AG04450 (cell line): ENCODE data around the gene EIPR1. TPM values are rescaled to one million over a fixed set of nuclear protein-coding genes. Genes with fewer than 3 reads are reported as not detected.

ENCODE experiments used
- CTCF ChIA-PET: fragments of 300-600, 350-600 bp; formaldehyde crosslinking; extraction: SDS; loops from one replicate; lab custom pipeline; 2022; ENCODE audit warnings: antibody characterized with exemption, inconsistent platforms; lab: Charles Lee
- POLR2A ChIA-PET: fragments of 350-600 bp; formaldehyde crosslinking; extraction: SDS; loops from one replicate; lab custom pipeline; 2021; ENCODE audit warnings: antibody characterized with exemption, inconsistent platforms; lab: Yijun Ruan, JAX
- DNase-seq: peaks from one replicate; pipeline ENCODE4 v3.0.0-alpha.2; 2011; ENCODE audit warnings: low read depth, low spot score
- H3K27ac ChIP-seq: one replicate; pipeline ENCODE4 v1.5.1; 2012; ENCODE audit warnings: low read depth, low read length, control low read depth
- H3K27me3 ChIP-seq: one replicate; pipeline ENCODE4 v1.6.0; 2012; ENCODE audit warnings: low read length; ENCODE audit not compliant: control insufficient read depth, insufficient read depth
- H3K4me3 ChIP-seq: 2 replicates; pipeline ENCODE4 v1.5.1; 2011; ENCODE audit warnings: mild to moderate bottlenecking, low read depth, low read length, control low read depth
- H3K9me3 ChIP-seq: 2 replicates; pipeline ENCODE4 v1.5.1; 2012; ENCODE audit warnings: low read length; ENCODE audit not compliant: control insufficient read depth, insufficient read depth
- polyA plus RNA-seq: library from polyadenylated mRNA; depleted of rRNA; stranded (reverse); fragments of >200 nt; gene quantifications from 2 replicates; pipeline ENCODE4 v1.2.3, GENCODE V29; 2011
- TF ChIP-seq, protein P1 (sequence below): IDR thresholded peaks from 2 replicates; pipeline ENCODE4 v1.5.1; 2011; ENCODE audit warnings: low read depth, low read length, control low read depth, inconsistent platforms

Gene EIPR1
- polyA plus RNA-seq, 1 experiment = 33.2 TPM

DNA sequence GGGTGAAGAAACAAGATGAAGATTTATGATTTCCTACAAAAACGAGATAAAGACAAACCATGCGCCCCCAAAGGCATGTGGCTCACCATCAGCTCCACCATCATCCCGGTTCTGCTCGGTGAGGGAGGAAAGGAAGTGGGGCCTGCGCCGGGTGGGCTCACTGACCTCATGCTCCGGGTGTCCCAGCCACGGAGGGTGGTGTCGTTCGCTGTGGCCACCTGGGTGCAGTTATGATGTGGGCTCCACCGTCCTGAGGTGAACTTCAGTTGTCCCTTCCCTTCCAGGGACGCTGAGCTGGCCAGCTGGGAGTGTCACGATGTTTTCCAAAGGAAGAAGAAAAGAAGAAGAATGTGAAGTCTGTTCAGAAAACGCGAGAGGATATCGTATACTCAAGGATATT lies 180.9 kb downstream of the EIPR1 start:
- H3K27ac ChIP-seq = no peak overlapping the region
- no peaks in the 10 kb centered on the region for H3K27me3 ChIP-seq
- CTCF ChIA-PET = no interaction called here
- H3K9me3 ChIP-seq = no peaks in the 10 kb centered on the region; the same call in 1 of the 2 replicates
- TF ChIP-seq, protein P1, sequence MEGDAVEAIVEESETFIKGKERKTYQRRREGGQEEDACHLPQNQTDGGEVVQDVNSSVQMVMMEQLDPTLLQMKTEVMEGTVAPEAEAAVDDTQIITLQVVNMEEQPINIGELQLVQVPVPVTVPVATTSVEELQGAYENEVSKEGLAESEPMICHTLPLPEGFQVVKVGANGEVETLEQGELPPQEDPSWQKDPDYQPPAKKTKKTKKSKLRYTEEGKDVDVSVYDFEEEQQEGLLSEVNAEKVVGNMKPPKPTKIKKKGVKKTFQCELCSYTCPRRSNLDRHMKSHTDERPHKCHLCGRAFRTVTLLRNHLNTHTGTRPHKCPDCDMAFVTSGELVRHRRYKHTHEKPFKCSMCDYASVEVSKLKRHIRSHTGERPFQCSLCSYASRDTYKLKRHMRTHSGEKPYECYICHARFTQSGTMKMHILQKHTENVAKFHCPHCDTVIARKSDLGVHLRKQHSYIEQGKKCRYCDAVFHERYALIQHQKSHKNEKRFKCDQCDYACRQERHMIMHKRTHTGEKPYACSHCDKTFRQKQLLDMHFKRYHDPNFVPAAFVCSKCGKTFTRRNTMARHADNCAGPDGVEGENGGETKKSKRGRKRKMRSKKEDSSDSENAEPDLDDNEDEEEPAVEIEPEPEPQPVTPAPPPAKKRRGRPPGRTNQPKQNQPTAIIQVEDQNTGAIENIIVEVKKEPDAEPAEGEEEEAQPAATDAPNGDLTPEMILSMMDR = no peak
- H3K4me3 ChIP-seq = no peak overlapping the region
- no peak for DNase-seq
- POLR2A ChIA-PET = no interaction called here

DNA sequence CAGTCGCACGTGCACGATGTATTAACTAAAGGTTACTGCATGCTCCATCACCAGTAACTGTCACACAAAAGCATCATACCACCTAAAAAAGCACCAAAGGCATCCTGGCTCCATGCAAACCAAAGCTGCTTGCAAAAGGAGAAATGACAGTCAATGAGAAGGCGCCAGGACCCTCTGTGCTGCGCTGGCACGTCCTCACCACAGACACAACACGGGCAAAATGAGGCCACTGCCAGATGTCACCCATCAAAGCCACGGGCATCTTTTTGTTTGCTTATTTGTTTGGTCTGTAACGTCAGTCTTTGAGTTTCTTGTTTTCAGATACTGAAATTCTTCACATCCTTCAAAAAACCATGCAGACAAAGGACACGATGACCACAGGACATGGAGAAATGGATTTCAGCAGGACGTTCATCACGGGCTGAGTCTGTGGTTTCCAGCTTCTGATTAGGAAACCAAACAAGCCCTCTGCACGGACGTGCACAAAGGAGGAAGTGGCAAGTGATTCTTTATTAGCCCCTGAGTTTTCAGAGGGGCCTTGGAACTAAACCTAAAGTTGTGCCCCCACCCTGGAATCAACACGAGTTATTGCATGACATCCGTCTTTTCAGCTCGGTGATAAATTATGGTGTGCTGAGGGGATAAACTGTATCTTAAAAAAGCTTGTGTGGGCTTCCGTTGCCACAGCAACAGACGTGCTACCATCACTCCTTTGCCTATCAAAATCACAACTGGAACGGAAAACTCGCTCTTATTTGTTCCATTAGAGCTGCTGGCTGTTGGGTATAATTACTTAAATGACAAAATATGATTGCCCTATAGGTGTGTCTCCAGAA lies 181.8 kb downstream of the EIPR1 start:
- H3K9me3 ChIP-seq = no peaks in the 10 kb centered on the region; the same call in 1 of the 2 replicates
- no peak overlapping the region for H3K27ac ChIP-seq
- DNase-seq = no peak
- CTCF ChIA-PET = no interaction called here
- H3K4me3 ChIP-seq = no peak overlapping the region
- TF ChIP-seq, protein P1 = no peak
- no peaks in the 10 kb centered on the region for H3K27me3 ChIP-seq
- POLR2A ChIA-PET = no interaction called here

DNA sequence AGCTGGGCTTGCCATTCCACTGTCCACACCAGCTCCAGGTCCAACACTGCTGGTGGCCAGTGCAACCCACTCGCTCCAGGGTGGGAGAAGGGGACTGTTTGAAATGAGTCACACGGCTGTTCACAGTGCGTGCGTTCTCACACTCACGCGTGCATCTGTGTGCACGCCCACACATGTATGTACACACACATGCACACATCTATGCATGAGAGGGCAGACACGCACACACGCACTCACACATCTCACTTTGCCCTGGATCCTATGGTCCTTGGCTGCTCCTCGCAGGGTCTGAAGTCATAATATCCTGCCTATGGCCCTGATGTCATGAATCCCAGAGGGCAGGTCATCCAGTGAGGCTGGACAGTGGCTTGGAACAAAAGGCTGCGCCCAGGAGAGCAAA lies 182.8 kb downstream of the EIPR1 start:
- ChIA-PET CTCF (no interaction called here), POLR2A (no interaction called here)
- H3K27ac ChIP-seq = no peak overlapping the region
- no peak overlapping the region for H3K4me3 ChIP-seq
- TF ChIP-seq, protein P1 = no peak
- no peak for DNase-seq
- no peaks in the 10 kb centered on the region; the same call in 1 of the 2 replicates for H3K9me3 ChIP-seq
- no peaks in the 10 kb centered on the region for H3K27me3 ChIP-seq

DNA sequence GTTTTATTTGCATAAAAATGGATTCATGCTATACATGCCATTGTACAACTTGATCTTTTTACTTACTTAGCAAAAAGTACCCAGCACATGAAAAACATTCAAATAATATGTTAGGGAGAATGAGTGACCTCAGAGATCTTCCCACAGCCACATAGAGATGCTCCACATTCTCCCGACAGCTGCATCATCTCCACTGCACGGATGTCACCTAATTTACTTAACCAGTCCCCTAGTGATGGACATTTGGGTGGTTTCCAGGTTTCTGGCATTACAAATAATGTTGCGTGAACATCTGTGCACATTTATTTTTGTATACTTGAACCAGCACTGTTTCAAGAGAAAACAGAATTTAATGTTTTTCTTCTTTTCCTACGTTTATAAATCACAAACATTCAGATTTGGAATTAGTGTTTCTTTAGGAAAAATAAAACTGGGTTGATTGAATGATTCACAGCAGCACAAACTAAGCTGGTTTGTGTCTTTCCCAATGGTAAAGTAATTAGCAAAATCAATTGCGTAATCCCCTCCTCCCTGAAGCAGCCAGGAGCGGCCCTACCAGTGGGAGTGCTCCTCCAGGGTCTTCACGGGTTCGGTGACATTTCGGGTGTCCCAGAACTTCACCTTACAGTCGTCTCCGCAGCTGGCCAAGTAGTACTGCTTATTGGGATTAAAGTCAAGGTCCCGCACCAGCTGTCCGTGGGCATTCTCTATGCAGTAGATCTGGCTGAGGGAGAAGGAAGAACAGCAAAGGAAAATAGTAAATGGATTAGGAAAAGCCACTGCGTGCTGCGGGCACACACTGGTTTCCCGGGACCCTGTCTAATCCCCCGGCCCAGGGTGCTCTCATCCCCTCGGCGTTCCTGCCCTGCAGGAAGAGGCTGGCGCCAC lies 183.9 kb downstream of the EIPR1 start:
- Histone ChIP-seq H3K9me3 (no peaks in the 10 kb centered on the region), H3K27ac (no peak overlapping the region), H3K4me3 (no peak overlapping the region), H3K27me3 (no peaks in the 10 kb centered on the region)
- TF ChIP-seq, protein P1 = no peak
- POLR2A ChIA-PET = no interaction called here
- DNase-seq = no peak
- CTCF ChIA-PET = interaction anchor here (1.4 kb wide), 1 partner anchor 230 kb away, joined by 4 read pairs; no protein-coding TSS in a partner anchor
